Measurements from ENCODE around the gene PCA3.
"Not testable (repeated sequence)": the region's sequence is repeated elsewhere in the genome, so short reads cannot be mapped to it uniquely, and the experiment has no call there.

The PCA3 gene

GRCh38 chr9:76764138-76764537 is at the start of gene PCA3:
TSS of gene PCA3 (plus strand) at chr9:76764438.
- no peak for DNase-seq

GRCh38 chr9:76716085-76716672 is 48.1 kb upstream of the PCA3 start:
- no peak for DNase-seq

- DNase-seq: no peak
Measured at GRCh38 chr9:76717176-76717575, 47.1 kb upstream of the PCA3 start.

GRCh38 chr9:76717613-76718012 is 46.6 kb upstream of the PCA3 start:
- DNase-seq: no peak

- DNase-seq: no peak
Measured at GRCh38 chr9:76718166-76718565, 46.1 kb upstream of the PCA3 start.

GRCh38 chr9:76720245-76720644 is 44.0 kb upstream of the PCA3 start:
- DNase-seq: no peak

- no peak for DNase-seq
Measured at GRCh38 chr9:76725011-76725546, 39.2 kb upstream of the PCA3 start.

- no peak for DNase-seq
Measured at GRCh38 chr9:76725885-76726284, 38.4 kb upstream of the PCA3 start.

GRCh38 chr9:76729116-76729515 is 35.1 kb upstream of the PCA3 start:
- DNase-seq: no peak

GRCh38 chr9:76729980-76730737 is 34.1 kb upstream of the PCA3 start:
- no peak for DNase-seq

- no peak for DNase-seq
Measured at GRCh38 chr9:76730801-76731200, 33.4 kb upstream of the PCA3 start.

- DNase-seq: no peak
Measured at GRCh38 chr9:76732341-76732958, 31.8 kb upstream of the PCA3 start.

- DNase-seq: no peak
Measured at GRCh38 chr9:76733096-76733495, 31.1 kb upstream of the PCA3 start.

GRCh38 chr9:76734716-76735115 is 29.5 kb upstream of the PCA3 start:
- no peak for DNase-seq

GRCh38 chr9:76737154-76737902 is 26.9 kb upstream of the PCA3 start:
- no peak for DNase-seq

- no peak for DNase-seq
Measured at GRCh38 chr9:76738402-76738801, 25.8 kb upstream of the PCA3 start.

- DNase-seq: no peak
Measured at GRCh38 chr9:76741524-76741923, 22.7 kb upstream of the PCA3 start.

GRCh38 chr9:76742890-76743289 is 21.3 kb upstream of the PCA3 start:
- not testable (repeated sequence) for DNase-seq

- no peak for DNase-seq
Measured at GRCh38 chr9:76743931-76744330, 20.3 kb upstream of the PCA3 start.

- DNase-seq: peak; percentile 6
Measured at GRCh38 chr9:76744336-76744735, 19.9 kb upstream of the PCA3 start.

GRCh38 chr9:76751001-76751400 is 13.2 kb upstream of the PCA3 start:
- DNase-seq: no peak

GRCh38 chr9:76756268-76756640 is 8.0 kb upstream of the PCA3 start:
- no peak for DNase-seq

- no peak for DNase-seq
Measured at GRCh38 chr9:76756941-76757673, 7.1 kb upstream of the PCA3 start.

All from activated CD4-positive, alpha-beta T cell treated with anti-CD3 and anti-CD28 coated beads, Interleukin-2, amount 50 U/mL, for 16 hours (primary cell).